CD8-positive, alpha-beta memory T cell (primary cell): ENCODE measurements around the gene MSMO1. TPM values are rescaled to one million over a fixed set of nuclear protein-coding genes. Genes with fewer than 3 reads are reported as not detected.
A peak's percentile ranks its signal among the peaks of the same experiment; 100 is the strongest.
"Not testable (repeated sequence)": the region's sequence is repeated elsewhere in the genome, so short reads cannot be mapped to it uniquely, and the experiment has no call there.

Experiments used
- CTCF ChIA-PET: fragments of 350-600 bp; sonication (Branson Sonifier 250); formaldehyde crosslinking; loops from one replicate; lab custom pipeline; 2021; ENCODE audit warnings: antibody characterized with exemption; lab: Charles Lee
- POLR2A ChIA-PET: fragments of 350-600 bp; sonication (Branson Sonifier 250); formaldehyde crosslinking; loops from one replicate; lab custom pipeline; 2021; ENCODE audit warnings: antibody characterized with exemption; lab: Charles Lee
- DNase-seq, 5 donors: peaks; one replicate each; pipeline versions ENCODE4 v3.0.0 to v3.0.0-alpha.2; 2020 to 2022; ENCODE audit warnings: mixed read lengths in 1 of 5
- H3K27ac ChIP-seq: one replicate; pipeline ENCODE4 v1.7.0; 2013; ENCODE audit warnings: low read depth, mild to moderate bottlenecking, low read length, moderate library complexity
- H3K27me3 ChIP-seq: 2 replicates; pipeline ENCODE4 v1.7.0; 2013; ENCODE audit warnings: low read length, mild to moderate bottlenecking; ENCODE audit not compliant: insufficient read depth, poor library complexity, severe bottlenecking
- H3K36me3 ChIP-seq: 2 replicates; pipeline ENCODE4 v1.7.0; 2013; ENCODE audit warnings: mild to moderate bottlenecking, low read length, moderate library complexity; ENCODE audit not compliant: insufficient read depth
- H3K4me1 ChIP-seq: 2 replicates; pipeline ENCODE4 v1.7.0; 2013; ENCODE audit warnings: mild to moderate bottlenecking, low read length, moderate library complexity; ENCODE audit not compliant: insufficient read depth
- H3K4me3 ChIP-seq: 2 replicates; pipeline ENCODE4 v1.7.0; 2013; ENCODE audit warnings: mild to moderate bottlenecking, low read length
- H3K9me3 ChIP-seq: 2 replicates; pipeline ENCODE4 v1.7.0; 2013; ENCODE audit warnings: mild to moderate bottlenecking, low read length
- H3K27ac Mint-ChIP-seq, 8 donors: one replicate each; pipeline ENCODE4 v1.8.0; 2020 to 2021; ENCODE audit warnings: mixed read lengths in 8 of 8, mild to moderate bottlenecking in 6 of 8, inconsistent platforms in 3 of 8, moderate library complexity in 3 of 8
- H3K27me3 Mint-ChIP-seq, 2 donors: one replicate each; pipeline ENCODE4 v1.8.0; 2020 to 2021; ENCODE audit warnings: mixed read lengths in 2 of 2, mild to moderate bottlenecking in 1 of 2, moderate library complexity in 1 of 2
- H3K36me3 Mint-ChIP-seq, 3 donors: one replicate each; pipeline ENCODE4 v1.8.0; 2020 to 2021; ENCODE audit warnings: mixed read lengths in 3 of 3, inconsistent platforms in 1 of 3, mild to moderate bottlenecking in 1 of 3
- H3K4me1 Mint-ChIP-seq, 3 donors: one replicate each; pipeline ENCODE4 v1.8.0; 2020 to 2021; ENCODE audit warnings: mixed read lengths in 3 of 3, inconsistent platforms in 1 of 3, mild to moderate bottlenecking in 1 of 3
- H3K4me3 Mint-ChIP-seq, 7 donors: one replicate each; pipeline ENCODE4 v1.8.0; 2020 to 2021; ENCODE audit warnings: mixed read lengths in 7 of 7, mild to moderate bottlenecking in 6 of 7, moderate library complexity in 4 of 7, inconsistent platforms in 2 of 7
- H3K9me3 Mint-ChIP-seq, 5 donors: one replicate each; pipeline ENCODE4 v1.8.0; 2020 to 2022; ENCODE audit warnings: mixed read lengths in 5 of 5, mild to moderate bottlenecking in 3 of 5, moderate library complexity in 2 of 5, inconsistent platforms in 1 of 5
- polyA plus RNA-seq: library from polyadenylated mRNA; unstranded; fragments of 300-500 nt; fragmentation: Illumina TruSeq; gene quantifications from one replicate; pipeline ENCODE4 v1.2.3, GENCODE V29; 2021
- total RNA-seq, 2 experiments: library from RNA; stranded (reverse); gene quantifications; one replicate each; pipeline ENCODE4 v1.2.3, GENCODE V29; 2021

MSMO1 gene
- total and polyA plus RNA-seq, 3 experiments from 2014 or later: 22.4 to 29.1 (median 26.8) TPM

GRCh38 chr4:165335163-165335703, 7.8 kb downstream of the MSMO1 start:
- H3K9me3 ChIP-seq: no peaks in the 10 kb centered on the region
- Mint-ChIP-seq H3K27ac (no peak overlapping the region), H3K27me3 (no peaks in the 10 kb centered on the region), H3K4me1 (peaks cover 25 to 41% (median 40%) of the 10 kb centered on the region in 3 donors), H3K4me3 (no peak overlapping the region), H3K9me3 (no peaks in the 10 kb centered on the region), H3K36me3 (peaks cover 4 to 60% (median 4%) of the 10 kb centered on the region in 3 donors)
- H3K27ac ChIP-seq: no peak overlapping the region
- DNase-seq: no peak
- no peaks in the 10 kb centered on the region for H3K27me3 ChIP-seq
- ChIA-PET POLR2A (no interaction called here), CTCF (no interaction called here)
- H3K4me3 ChIP-seq: no peak overlapping the region
- peaks cover 24% of the 10 kb centered on the region for H3K36me3 ChIP-seq
- peaks cover 4% of the 10 kb centered on the region for H3K4me1 ChIP-seq

- Histone ChIP-seq H3K4me3 (no peak overlapping the region), H3K9me3 (no peaks in the 10 kb centered on the region), H3K36me3 (peaks cover 24% of the 10 kb centered on the region), H3K27me3 (no peaks in the 10 kb centered on the region), H3K27ac (no peak overlapping the region), H3K4me1 (peaks cover 4% of the 10 kb centered on the region)
- no peak for DNase-seq
- H3K27ac Mint-ChIP-seq: peak overlapping the region in 1 of 8 donors; percentile 52
- peaks cover 14 to 26% (median 25%) of the 10 kb centered on the region in 3 donors for H3K4me1 Mint-ChIP-seq
- no peaks in the 10 kb centered on the region for H3K27me3 Mint-ChIP-seq
- no peak overlapping the region for H3K4me3 Mint-ChIP-seq
- H3K36me3 Mint-ChIP-seq: peaks cover 0 to 61% (median 4%) of the 10 kb centered on the region in 3 donors
- POLR2A ChIA-PET: no interaction called here
- H3K9me3 Mint-ChIP-seq: no peaks in the 10 kb centered on the region
- CTCF ChIA-PET: no interaction called here
Measured at GRCh38 chr4:165336743-165337142, 9.3 kb downstream of the MSMO1 start.

- POLR2A ChIA-PET, H3K4me3 ChIP-seq, H3K4me3 Mint-ChIP-seq, DNase-seq, H3K4me1 ChIP-seq, H3K9me3 ChIP-seq, H3K27ac Mint-ChIP-seq, H3K9me3 Mint-ChIP-seq, H3K4me1 Mint-ChIP-seq, H3K27ac ChIP-seq, H3K27me3 ChIP-seq, H3K27me3 Mint-ChIP-seq: not testable (repeated sequence)
- H3K36me3 Mint-ChIP-seq: peaks cover 0 to 47% (median 5%) of the 10 kb centered on the region in 3 donors
- CTCF ChIA-PET: interaction anchor here (0.7 to 1.4 kb wide), 2 partner anchors 215 to 1850 kb away, joined by 3 read pairs; no protein-coding TSS in a partner anchor
- H3K36me3 ChIP-seq: peaks cover 16% of the 10 kb centered on the region
Measured at GRCh38 chr4:165342340-165342739, 14.9 kb downstream of the MSMO1 start.

GRCh38 chr4:165343353-165344191, 16.1 kb downstream of the MSMO1 start:
- POLR2A ChIA-PET: no interaction called here
- CTCF ChIA-PET: interaction anchor here (1.0 to 1.4 kb wide), 2 partner anchors 213 to 216 kb away, joined by 3 to 7 read pairs; no protein-coding TSS in a partner anchor
- Histone ChIP-seq H3K36me3 (peaks cover 11% of the 10 kb centered on the region), H3K4me3 (no peak overlapping the region), H3K27me3 (no peaks in the 10 kb centered on the region), H3K27ac (no peak overlapping the region), H3K9me3 (no peaks in the 10 kb centered on the region), H3K4me1 (no peaks in the 10 kb centered on the region)
- DNase-seq: peak in 1 of 5 donors; percentile 8
- H3K27ac Mint-ChIP-seq: no peak overlapping the region
- peaks cover 0 to under 1% (median 0%) of the 10 kb centered on the region in 3 donors for H3K4me1 Mint-ChIP-seq
- H3K36me3 Mint-ChIP-seq: peaks cover 0 to 39% (median 5%) of the 10 kb centered on the region in 3 donors
- H3K27me3 Mint-ChIP-seq: no peaks in the 10 kb centered on the region
- no peaks in the 10 kb centered on the region for H3K9me3 Mint-ChIP-seq
- H3K4me3 Mint-ChIP-seq: no peak overlapping the region

- POLR2A ChIA-PET: no interaction called here
- H3K4me1 Mint-ChIP-seq: no peaks in the 10 kb centered on the region
Measured at GRCh38 chr4:165345666-165346417, 18.4 kb downstream of the MSMO1 start.

GRCh38 chr4:165347647-165348569, 20.4 kb downstream of the MSMO1 start:
- no peak overlapping the region for H3K4me3 Mint-ChIP-seq
- Histone ChIP-seq H3K4me3 (no peak overlapping the region), H3K4me1 (no peaks in the 10 kb centered on the region), H3K9me3 (no peaks in the 10 kb centered on the region), H3K27me3 (no peaks in the 10 kb centered on the region), H3K27ac (no peak overlapping the region), H3K36me3 (no peaks in the 10 kb centered on the region)
- H3K9me3 Mint-ChIP-seq: peaks cover 0 to 7% (median 0%) of the 10 kb centered on the region in 5 donors
- H3K27ac Mint-ChIP-seq: no peak overlapping the region
- no peak for DNase-seq
- peaks cover 0 to 9% (median 2%) of the 10 kb centered on the region in 3 donors for H3K36me3 Mint-ChIP-seq
- H3K4me1 Mint-ChIP-seq: no peaks in the 10 kb centered on the region
- POLR2A ChIA-PET: no interaction called here
- CTCF ChIA-PET: no interaction called here
- H3K27me3 Mint-ChIP-seq: peaks cover 13 to 17% of the 10 kb centered on the region in 2 donors

More at GRCh38 chr4:165345666-165346417, 18.4 kb downstream of the MSMO1 start:
- H3K4me1 ChIP-seq: no peaks in the 10 kb centered on the region
- no peaks in the 10 kb centered on the region for H3K9me3 ChIP-seq
- Mint-ChIP-seq H3K9me3 (peaks cover 0 to 1% (median 0%) of the 10 kb centered on the region in 5 donors), H3K27ac (peak overlapping the region in 1 of 8 donors; percentile 61), H3K4me3 (no peak overlapping the region), H3K27me3 (peaks cover 2% of the 10 kb centered on the region in 2 donors), H3K36me3 (peaks cover 0 to 20% (median 5%) of the 10 kb centered on the region in 3 donors)
- H3K27ac ChIP-seq: no peak overlapping the region
- H3K36me3 ChIP-seq: no peaks in the 10 kb centered on the region
- H3K4me3 ChIP-seq: no peak overlapping the region
- CTCF ChIA-PET: interaction anchor here (1.0 kb wide), 1 partner anchor 13 kb away, joined by 3 read pairs; no protein-coding TSS in a partner anchor
- DNase-seq: no peak
- H3K27me3 ChIP-seq: no peaks in the 10 kb centered on the region

GRCh38 chr4:165351359-165352130, 24.1 kb downstream of the MSMO1 start:
- H3K36me3 ChIP-seq: no peaks in the 10 kb centered on the region
- no peak for DNase-seq
- H3K9me3 ChIP-seq: no peaks in the 10 kb centered on the region
- no peaks in the 10 kb centered on the region for H3K36me3 Mint-ChIP-seq
- ChIA-PET POLR2A (no interaction called here), CTCF (no interaction called here)
- H3K4me3 Mint-ChIP-seq: no peak overlapping the region
- H3K27ac ChIP-seq: no peak overlapping the region
- H3K4me3 ChIP-seq: no peak overlapping the region
- H3K27ac Mint-ChIP-seq: no peak overlapping the region
- no peaks in the 10 kb centered on the region for H3K4me1 ChIP-seq
- H3K27me3 Mint-ChIP-seq: peaks cover 18 to 33% of the 10 kb centered on the region in 2 donors
- H3K4me1 Mint-ChIP-seq: no peaks in the 10 kb centered on the region
- H3K9me3 Mint-ChIP-seq: peaks cover 0 to 7% (median 0%) of the 10 kb centered on the region in 5 donors
- H3K27me3 ChIP-seq: no peaks in the 10 kb centered on the region
